H9 (cell line): ENCODE results near the gene MAP1B. TPM values are rescaled to one million over a fixed set of nuclear protein-coding genes. Genes with fewer than 3 reads are reported as not detected.

Experiments used
- DNase-seq: peaks from one replicate; pipeline ENCODE4 v3.0.0-alpha.2; 2017
- H2AFZ ChIP-seq: one replicate; pipeline ENCODE4 v1.6.1; 2013; ENCODE audit warnings: mild to moderate bottlenecking, low read length, control low read depth, moderate library complexity
- H2AK5ac ChIP-seq: 2 replicates; pipeline ENCODE4 v1.6.1; 2013; ENCODE audit warnings: low read length, control low read depth, mixed read lengths; ENCODE audit not compliant: insufficient read length
- H2BK120ac ChIP-seq: one replicate; pipeline ENCODE4 v1.6.1; 2013; ENCODE audit warnings: low read depth, mild to moderate bottlenecking, low read length, control low read depth, inconsistent platforms; ENCODE audit not compliant: poor library complexity, severe bottlenecking
- H2BK12ac ChIP-seq: 2 replicates; pipeline ENCODE4 v1.6.1; 2013; ENCODE audit warnings: low read length, control low read depth, mixed read lengths, low read depth; ENCODE audit not compliant: insufficient read length
- H2BK15ac ChIP-seq: 2 replicates; pipeline ENCODE4 v1.6.1; 2013; ENCODE audit warnings: low read depth, low read length, control low read depth
- H2BK20ac ChIP-seq: one replicate; pipeline ENCODE4 v1.6.1; 2013; ENCODE audit warnings: low read depth, mild to moderate bottlenecking, low read length, control low read depth, inconsistent platforms; ENCODE audit not compliant: poor library complexity, severe bottlenecking
- H2BK5ac ChIP-seq: 2 replicates; pipeline ENCODE4 v1.6.1; 2013; ENCODE audit warnings: low read length, control low read depth, mixed read lengths; ENCODE audit not compliant: insufficient read length
- H3K14ac ChIP-seq: 2 replicates; pipeline ENCODE4 v1.6.1; 2013; ENCODE audit warnings: low read length, control low read depth; ENCODE audit not compliant: insufficient read depth
- H3K18ac ChIP-seq: 2 replicates; pipeline ENCODE4 v1.6.1; 2013; ENCODE audit warnings: low read depth, mild to moderate bottlenecking, mixed read lengths, low read length, control low read depth; ENCODE audit not compliant: insufficient read length
- H3K23ac ChIP-seq: 2 replicates; pipeline ENCODE4 v1.6.1; 2013; ENCODE audit warnings: low read length, control low read depth, mixed read lengths, low read depth; ENCODE audit not compliant: insufficient read length
- H3K23me2 ChIP-seq: 2 replicates; pipeline ENCODE4 v1.6.1; 2013; ENCODE audit warnings: low read depth, mild to moderate bottlenecking, mixed read lengths, low read length, control low read depth; ENCODE audit not compliant: insufficient read length, poor library complexity, severe bottlenecking
- H3K27ac ChIP-seq: 2 replicates; pipeline ENCODE4 v1.5.1; 2013; ENCODE audit warnings: low read length, control low read depth, mixed read lengths, low read depth; ENCODE audit not compliant: insufficient read length
- H3K27me3 ChIP-seq: 2 replicates; pipeline ENCODE4 v1.6.1; 2013; ENCODE audit warnings: low read length, control low read depth, inconsistent platforms; ENCODE audit not compliant: insufficient read depth
- H3K4ac ChIP-seq: 2 replicates; pipeline ENCODE4 v1.6.1; 2013; ENCODE audit warnings: low read depth, mild to moderate bottlenecking, control low read depth, inconsistent platforms, low read length, moderate library complexity
- H3K4me1 ChIP-seq: 2 replicates; pipeline ENCODE4 v1.6.1; 2013; ENCODE audit warnings: low read length, control low read depth, inconsistent platforms; ENCODE audit not compliant: insufficient read depth
- H3K4me2 ChIP-seq: 2 replicates; pipeline ENCODE4 v1.6.1; 2013; ENCODE audit warnings: low read length, control low read depth, mixed read lengths; ENCODE audit not compliant: insufficient read length, insufficient read depth
- H3K56ac ChIP-seq: 2 replicates; pipeline ENCODE4 v1.6.1; 2013; ENCODE audit warnings: low read depth, mild to moderate bottlenecking, mixed read lengths, low read length, control low read depth; ENCODE audit not compliant: insufficient read length
- H3K79me1 ChIP-seq: 2 replicates; pipeline ENCODE4 v1.6.1; 2013; ENCODE audit warnings: low read depth, mild to moderate bottlenecking, moderate library complexity, low read length, control low read depth, inconsistent platforms; ENCODE audit not compliant: insufficient read depth, poor library complexity, severe bottlenecking
- H3K79me2 ChIP-seq: 2 replicates; pipeline ENCODE4 v1.6.1; 2013; ENCODE audit warnings: low read length, control low read depth, inconsistent platforms; ENCODE audit not compliant: insufficient read depth
- H3K9ac ChIP-seq: 2 replicates; pipeline ENCODE4 v1.6.1; 2013; ENCODE audit warnings: low read length, control low read depth, mixed read lengths; ENCODE audit not compliant: insufficient read length; ENCODE audit errors: extremely low read depth
- H3K9me3 ChIP-seq: one replicate; pipeline ENCODE4 v1.6.1; 2013; ENCODE audit warnings: low read depth, low read length, inconsistent platforms; ENCODE audit not compliant: control insufficient read depth
- H3T11ph ChIP-seq: one replicate; pipeline ENCODE4 v1.6.1; 2013; ENCODE audit warnings: mild to moderate bottlenecking, low read length, control low read depth, inconsistent platforms
- H4K20me1 ChIP-seq: one replicate; pipeline ENCODE4 v1.6.1; 2013; ENCODE audit not compliant: control insufficient read depth, insufficient read length, insufficient read depth
- H4K5ac ChIP-seq: 2 replicates; pipeline ENCODE4 v1.6.1; 2013; ENCODE audit warnings: low read depth, mild to moderate bottlenecking, mixed read lengths, low read length, control low read depth; ENCODE audit not compliant: insufficient read length
- H4K8ac ChIP-seq: replicated peaks from 2 replicates; pipeline ENCODE4 v1.6.1; 2013; ENCODE audit warnings: low read length, control low read depth, mixed read lengths, low read depth; ENCODE audit not compliant: insufficient read length
- H4K91ac ChIP-seq: 2 replicates; pipeline ENCODE4 v1.6.1; 2013; ENCODE audit warnings: low read depth, mild to moderate bottlenecking, moderate library complexity, mixed read lengths, low read length, control low read depth; ENCODE audit not compliant: insufficient read length
- H3K27ac Mint-ChIP-seq, 3 experiments: 2 replicates in 2 of 3; 3 replicates in 1 of 3; pipeline ENCODE4 v1.8.0; 2020 to 2021; ENCODE audit warnings: mixed read lengths in 3 of 3, mild to moderate bottlenecking in 1 of 3, moderate library complexity in 1 of 3
- H3K27me3 Mint-ChIP-seq: 2 replicates; pipeline ENCODE4 v1.8.0; 2021; ENCODE audit warnings: low read depth, mild to moderate bottlenecking, moderate library complexity, mixed read lengths
- H3K36me3 Mint-ChIP-seq, 3 experiments: 2 replicates in 2 of 3; 3 replicates in 1 of 3; pipeline ENCODE4 v1.8.0; 2020 to 2021; ENCODE audit warnings: low read depth in 3 of 3, mixed read lengths in 3 of 3; ENCODE audit not compliant: insufficient read depth in 1 of 3
- H3K4me1 Mint-ChIP-seq, 2 experiments: 2 replicates each; pipeline ENCODE4 v1.8.0; 2020; ENCODE audit warnings: mixed read lengths in 2 of 2
- H3K4me3 Mint-ChIP-seq, 2 experiments: 2 replicates in 1 of 2; 3 replicates in 1 of 2; pipeline ENCODE4 v1.8.0; 2020 to 2021; ENCODE audit warnings: mild to moderate bottlenecking in 2 of 2, mixed read lengths in 2 of 2, moderate library complexity in 1 of 2
- H3K9me3 Mint-ChIP-seq, 2 experiments: 2 replicates in 1 of 2; 3 replicates in 1 of 2; pipeline ENCODE4 v1.8.0; 2020; ENCODE audit warnings: mild to moderate bottlenecking in 2 of 2, mixed read lengths in 2 of 2, moderate library complexity in 1 of 2
- CTCF ChIP-seq: fragments of 200-600 bp; sonication (generic); conservative IDR thresholded peaks from 3 replicates; pipeline ENCODE4 v1.8.0; 2021; ENCODE audit warnings: antibody characterized with exemption, mild to moderate bottlenecking
- WGBS: extraction: QIAGEN DNeasy Blood & Tissue Kit; methylation state at CpG from one replicate; pipeline ENCODE4 v1.1.7; 2013; ENCODE audit warnings: missing lambda C conversion rate, low lambda C conversion rate, mixed read lengths; ENCODE audit not compliant: insufficient read length; ENCODE audit errors: extremely low coverage; 5-methylcytosine and 5-hydroxymethylcytosine counted together
- total RNA-seq: library from RNA; stranded (reverse); gene quantifications from 2 replicates; pipeline ENCODE4 v1.2.1, GENCODE V29; 2021

The MAP1B gene
- total RNA-seq, 1 experiment from 2014 or later, result 67.5 TPM

GRCh38 chr5:72225741-72226140, 118.5 kb downstream of the MAP1B start:
- Histone ChIP-seq H2BK120ac (no peak overlapping the region), H3K23ac (no peak overlapping the region), H3K79me2 (no peaks in the 10 kb centered on the region), H4K20me1 (no peaks in the 10 kb centered on the region), H3K23me2 (no peaks in the 10 kb centered on the region), H2BK15ac (no peak overlapping the region), H2BK20ac (no peak overlapping the region), H3K18ac (no peak overlapping the region), H3K27ac (no peak overlapping the region), H3K27me3 (no peaks in the 10 kb centered on the region), H3K9ac (no peak overlapping the region), H3K4me1 (no peaks in the 10 kb centered on the region), H3T11ph (no peak overlapping the region), H2AFZ (no peak overlapping the region), H3K9me3 (no peaks in the 10 kb centered on the region), H4K5ac (no peak overlapping the region), H4K91ac (no peak overlapping the region), H2AK5ac (no peak overlapping the region), H4K8ac (no peak overlapping the region), H3K14ac (no peak overlapping the region), H3K79me1 (no peaks in the 10 kb centered on the region), H3K4ac (no peak overlapping the region), H2BK12ac (no peak overlapping the region), H3K4me2 (no peak overlapping the region), H3K56ac (no peak overlapping the region), H2BK5ac (no peak overlapping the region)
- WGBS, result no CpG with 5 or more reads among the region's 3 CpGs
- no peak for DNase-seq
- Mint-ChIP-seq H3K36me3 (peaks cover 28 to 59% (median 56%) of the 10 kb centered on the region in 3 experiments), H3K9me3 (no peaks in the 10 kb centered on the region), H3K4me3 (no peak overlapping the region), H3K27me3 (no peaks in the 10 kb centered on the region), H3K4me1 (no peaks in the 10 kb centered on the region; a peak in 1 of 4 replicates), H3K27ac (peak overlapping the region in 1 of 3 experiments; percentile 33; a peak in 1 of 7 replicates)
- TF ChIP-seq CTCF, result no peak
